H54 (cell line): Measurements from ENCODE around the gene FRAS1.
"Not testable (repeated sequence)": the region's sequence is repeated elsewhere in the genome, so short reads cannot be mapped to it uniquely, and the experiment has no call there.

ENCODE experiments used
- DNase-seq: peaks from one replicate; pipeline ENCODE4 v3.0.0; 2011; ENCODE audit warnings: low spot score, mixed read lengths; ENCODE audit not compliant: insufficient read length
- FAIRE-seq: peaks from 3 replicates; lab custom pipeline; 2011; peaks lifted over from hg19 to GRCh38; lab: Jason Lieb, UNC
- POLR2A ChIP-seq: IDR thresholded peaks from 2 replicates; pipeline ENCODE4 v1.6.1; 2011; ENCODE audit warnings: low read depth, mild to moderate bottlenecking, low read length

FRAS1 gene

GRCh38 chr4:78299565-78299972 is 242.4 kb downstream of the FRAS1 start:
- FAIRE-seq (no peak), DNase-seq (no peak)
- no peak for TF ChIP-seq POLR2A

GRCh38 chr4:78307263-78307662 is 250.1 kb downstream of the FRAS1 start:
- not testable (repeated sequence) for DNase-seq, FAIRE-seq

GRCh38 chr4:78308517-78308916 is 251.4 kb downstream of the FRAS1 start:
- TF ChIP-seq POLR2A: no peak
- DNase-seq: no peak
- FAIRE-seq: no peak

- TF ChIP-seq POLR2A: no peak
- FAIRE-seq: no peak
- DNase-seq: no peak
Measured at GRCh38 chr4:78309352-78309751, 252.2 kb downstream of the FRAS1 start.

GRCh38 chr4:78310007-78310739 is 253.1 kb downstream of the FRAS1 start:
- DNase-seq: no peak
- FAIRE-seq: no peak
- no peak for TF ChIP-seq POLR2A

GRCh38 chr4:78310740-78311115 is 253.6 kb downstream of the FRAS1 start:
- FAIRE-seq: no peak
- no peak for DNase-seq
- TF ChIP-seq POLR2A: no peak

- no peak for TF ChIP-seq POLR2A
- no peak for FAIRE-seq
- no peak for DNase-seq
Measured at GRCh38 chr4:78311306-78311705, 254.2 kb downstream of the FRAS1 start.

GRCh38 chr4:78312989-78313753 is 256.0 kb downstream of the FRAS1 start:
- TF ChIP-seq POLR2A: no peak
- FAIRE-seq: no peak

GRCh38 chr4:78313754-78314120 is 256.6 kb downstream of the FRAS1 start:
- FAIRE-seq: no peak
- no peak for DNase-seq
- TF ChIP-seq POLR2A: no peak

More at GRCh38 chr4:78312989-78313753, 256.0 kb downstream of the FRAS1 start:
- DNase-seq: no peak

GRCh38 chr4:78318126-78318525 is 261.0 kb downstream of the FRAS1 start:
- no peak for TF ChIP-seq POLR2A
- DNase-seq (no peak), FAIRE-seq (no peak)

GRCh38 chr4:78320349-78320935 is 263.3 kb downstream of the FRAS1 start:
- no peak for DNase-seq
- no peak for TF ChIP-seq POLR2A
- no peak for FAIRE-seq

- no peak for FAIRE-seq
- no peak for TF ChIP-seq POLR2A
- no peak for DNase-seq
Measured at GRCh38 chr4:78322032-78322431, 264.9 kb downstream of the FRAS1 start.

GRCh38 chr4:78323439-78323838 is 266.3 kb downstream of the FRAS1 start:
- DNase-seq (no peak), FAIRE-seq (no peak)
- TF ChIP-seq POLR2A: no peak

GRCh38 chr4:78324625-78325024 is 267.5 kb downstream of the FRAS1 start:
- DNase-seq (no peak), FAIRE-seq (no peak)

More at GRCh38 chr4:78324625-78325024, 267.5 kb downstream of the FRAS1 start:
- TF ChIP-seq POLR2A: no peak
